GM12801 (cell line): ENCODE measurements around the gene KCNJ16.

ENCODE experiments used
- TF ChIP-seq, protein P1 (sequence below): IDR thresholded peaks from one replicate; pipeline ENCODE4 v1.5.1; 2011; ENCODE audit warnings: control low read depth; ENCODE audit not compliant: insufficient read length; ENCODE audit errors: extremely low read depth

Gene KCNJ16

DNA sequence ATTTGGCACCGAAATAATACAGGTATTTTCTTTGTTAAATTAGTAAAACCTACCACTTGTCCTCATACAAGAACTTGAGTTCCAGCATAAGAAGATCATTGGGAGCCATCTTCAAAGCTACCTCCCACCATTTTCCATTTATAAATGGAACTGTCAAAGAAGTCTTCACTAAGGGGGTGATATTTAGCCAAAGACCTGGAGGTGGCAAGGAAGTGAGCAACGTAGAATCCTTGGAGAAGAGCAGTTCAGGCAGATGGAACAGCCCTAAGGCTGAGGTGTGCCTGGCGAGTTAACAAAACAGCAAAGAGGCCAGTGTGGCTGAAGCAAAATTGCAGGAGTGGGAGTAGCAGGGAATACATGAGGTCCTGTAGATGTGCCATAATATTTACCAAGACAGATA lies 1.8 kb downstream of the KCNJ16 start:
- TF ChIP-seq, protein P1, sequence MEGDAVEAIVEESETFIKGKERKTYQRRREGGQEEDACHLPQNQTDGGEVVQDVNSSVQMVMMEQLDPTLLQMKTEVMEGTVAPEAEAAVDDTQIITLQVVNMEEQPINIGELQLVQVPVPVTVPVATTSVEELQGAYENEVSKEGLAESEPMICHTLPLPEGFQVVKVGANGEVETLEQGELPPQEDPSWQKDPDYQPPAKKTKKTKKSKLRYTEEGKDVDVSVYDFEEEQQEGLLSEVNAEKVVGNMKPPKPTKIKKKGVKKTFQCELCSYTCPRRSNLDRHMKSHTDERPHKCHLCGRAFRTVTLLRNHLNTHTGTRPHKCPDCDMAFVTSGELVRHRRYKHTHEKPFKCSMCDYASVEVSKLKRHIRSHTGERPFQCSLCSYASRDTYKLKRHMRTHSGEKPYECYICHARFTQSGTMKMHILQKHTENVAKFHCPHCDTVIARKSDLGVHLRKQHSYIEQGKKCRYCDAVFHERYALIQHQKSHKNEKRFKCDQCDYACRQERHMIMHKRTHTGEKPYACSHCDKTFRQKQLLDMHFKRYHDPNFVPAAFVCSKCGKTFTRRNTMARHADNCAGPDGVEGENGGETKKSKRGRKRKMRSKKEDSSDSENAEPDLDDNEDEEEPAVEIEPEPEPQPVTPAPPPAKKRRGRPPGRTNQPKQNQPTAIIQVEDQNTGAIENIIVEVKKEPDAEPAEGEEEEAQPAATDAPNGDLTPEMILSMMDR = no peak

DNA sequence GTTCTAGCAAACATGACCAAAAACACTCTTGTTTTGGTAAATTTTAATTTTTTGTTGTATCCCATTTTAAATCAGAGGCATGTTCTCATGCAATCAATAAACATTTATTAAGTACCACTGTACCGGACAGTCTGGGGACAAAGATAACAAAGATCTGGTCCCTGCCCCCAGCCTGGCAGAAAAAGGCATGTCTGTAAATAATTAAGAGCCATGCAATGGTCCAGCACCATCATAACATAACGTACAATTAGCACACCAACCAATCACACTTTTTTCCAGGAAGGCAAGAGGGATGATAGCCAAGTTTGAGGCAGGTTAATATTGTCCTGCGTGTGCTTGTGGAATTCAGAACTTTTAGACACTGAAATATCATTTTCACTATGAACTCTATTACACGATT lies 3.5 kb downstream of the KCNJ16 start:
- TF ChIP-seq, protein P1 = no peak

DNA sequence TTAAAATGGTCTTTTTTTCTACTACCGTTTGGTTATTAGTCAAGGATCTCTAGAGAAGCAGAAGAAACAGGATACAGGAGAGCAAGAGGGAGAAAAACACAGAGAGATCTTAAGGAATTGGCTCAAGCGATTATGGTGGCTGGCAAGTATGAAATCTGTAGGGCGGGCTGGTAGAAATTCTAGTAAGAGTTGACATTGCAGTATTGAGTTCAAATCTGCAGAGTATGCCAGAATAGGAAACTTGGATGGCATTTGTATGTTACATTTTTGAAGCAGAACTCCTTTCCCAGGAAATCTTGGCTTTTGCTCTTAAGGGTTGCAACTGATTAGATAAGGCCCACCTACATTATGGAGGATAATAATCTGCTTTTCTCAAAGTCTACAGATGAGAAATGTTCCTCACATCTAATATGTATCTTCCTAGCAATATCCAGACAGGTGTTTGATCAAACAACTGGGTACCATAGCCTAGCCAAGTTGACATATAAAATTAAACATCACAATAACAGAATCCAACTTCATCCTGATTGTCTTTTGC lies 4.0 kb downstream of the KCNJ16 start:
- TF ChIP-seq, protein P1 = no peak

DNA sequence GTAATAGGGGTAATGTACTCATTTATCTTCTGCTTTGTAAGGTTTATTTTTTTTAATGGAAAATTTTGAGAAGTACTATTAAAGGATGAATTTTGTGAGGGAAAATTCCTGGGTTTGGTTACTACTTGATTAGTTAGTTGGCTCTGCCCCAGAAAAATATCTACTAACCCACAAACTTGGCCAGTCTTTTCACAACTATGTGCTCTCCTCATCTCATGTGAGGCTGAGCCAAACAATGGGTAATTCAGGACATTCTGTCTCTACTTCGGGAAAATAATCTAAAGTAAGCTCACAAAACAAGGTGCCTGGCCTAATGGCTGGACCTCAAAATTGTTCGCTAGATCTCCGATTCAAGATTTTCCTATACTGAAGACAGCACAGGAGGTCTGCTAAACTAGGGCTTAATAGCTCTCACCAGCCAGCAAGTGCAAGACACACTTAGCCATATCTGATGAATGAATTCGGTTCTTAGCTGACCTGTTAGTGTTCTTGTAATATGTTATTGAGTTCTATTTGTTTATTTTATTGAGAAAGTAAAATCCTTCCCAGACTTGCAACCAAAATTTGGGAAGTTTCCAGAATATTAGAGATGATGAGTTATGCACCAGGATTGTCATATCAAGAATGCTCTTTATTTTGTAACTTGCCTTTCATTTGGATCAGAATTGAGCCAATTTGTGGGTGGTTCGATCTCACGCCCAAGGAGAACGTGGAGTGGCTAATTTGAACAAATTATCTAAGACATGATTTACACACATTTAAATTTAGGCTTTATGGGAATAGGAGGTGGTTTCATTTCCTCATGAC lies 5.7 kb downstream of the KCNJ16 start:
- TF ChIP-seq, protein P1 = no peak

DNA sequence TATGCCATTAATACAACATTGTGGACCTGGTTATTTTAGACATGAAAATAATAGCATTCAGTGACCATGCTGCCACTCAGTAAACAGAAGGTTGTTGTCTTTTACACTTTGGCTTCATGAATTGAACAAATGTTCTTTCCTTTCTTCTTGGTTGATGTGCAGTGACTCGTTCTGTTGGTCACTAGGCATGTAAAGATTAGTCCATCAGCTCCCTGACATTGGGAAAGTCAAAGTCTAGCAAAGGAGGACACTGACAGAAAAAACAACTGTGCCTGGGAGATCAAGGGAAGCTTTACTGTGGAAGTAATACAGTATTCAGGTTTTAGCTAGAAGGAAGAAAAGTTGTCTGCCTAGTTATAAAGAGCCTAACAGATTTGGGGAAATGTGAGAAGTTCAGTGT lies 6.9 kb downstream of the KCNJ16 start:
- TF ChIP-seq, protein P1 = no peak

DNA sequence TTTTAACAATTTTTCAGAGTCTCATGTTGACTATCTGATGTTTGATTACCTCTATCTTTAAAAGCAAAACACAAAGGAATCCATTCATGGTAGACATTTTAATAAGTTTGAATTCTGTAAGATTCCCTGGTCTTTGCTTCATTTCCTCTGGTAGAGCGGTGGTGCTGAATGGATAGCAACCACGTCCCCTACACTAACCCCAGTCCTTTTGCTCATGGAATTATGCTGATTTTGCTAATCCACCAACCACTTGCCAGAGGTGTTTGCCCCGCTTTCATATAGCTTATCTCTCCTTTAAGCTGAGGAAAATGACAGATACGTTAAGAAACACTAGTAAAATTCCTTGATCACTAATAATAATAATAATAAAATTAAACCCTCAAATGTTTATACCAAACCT lies 9.5 kb downstream of the KCNJ16 start:
- TF ChIP-seq, protein P1 = no peak

DNA sequence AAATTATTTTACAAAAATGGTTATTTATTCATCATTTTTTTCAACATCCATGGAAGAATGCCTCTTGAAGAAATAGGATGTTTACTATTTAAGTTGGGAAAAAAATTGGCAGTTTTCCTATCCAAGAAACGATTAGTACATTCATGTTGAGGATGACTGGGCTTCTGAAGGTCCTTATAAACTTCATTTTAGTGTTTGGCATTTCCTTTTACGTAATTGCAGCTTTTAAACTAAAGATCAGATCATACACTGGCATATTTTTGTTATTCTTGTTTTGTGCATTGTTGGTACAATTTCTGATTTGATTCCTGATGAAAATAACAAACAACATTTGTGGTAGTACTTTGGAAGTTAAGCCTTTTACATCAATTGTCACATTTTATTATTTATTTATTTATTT lies 11.5 kb downstream of the KCNJ16 start:
- TF ChIP-seq, protein P1 = no peak
